ENCODE results near the gene SLC25A29.

The SLC25A29 gene

DNA sequence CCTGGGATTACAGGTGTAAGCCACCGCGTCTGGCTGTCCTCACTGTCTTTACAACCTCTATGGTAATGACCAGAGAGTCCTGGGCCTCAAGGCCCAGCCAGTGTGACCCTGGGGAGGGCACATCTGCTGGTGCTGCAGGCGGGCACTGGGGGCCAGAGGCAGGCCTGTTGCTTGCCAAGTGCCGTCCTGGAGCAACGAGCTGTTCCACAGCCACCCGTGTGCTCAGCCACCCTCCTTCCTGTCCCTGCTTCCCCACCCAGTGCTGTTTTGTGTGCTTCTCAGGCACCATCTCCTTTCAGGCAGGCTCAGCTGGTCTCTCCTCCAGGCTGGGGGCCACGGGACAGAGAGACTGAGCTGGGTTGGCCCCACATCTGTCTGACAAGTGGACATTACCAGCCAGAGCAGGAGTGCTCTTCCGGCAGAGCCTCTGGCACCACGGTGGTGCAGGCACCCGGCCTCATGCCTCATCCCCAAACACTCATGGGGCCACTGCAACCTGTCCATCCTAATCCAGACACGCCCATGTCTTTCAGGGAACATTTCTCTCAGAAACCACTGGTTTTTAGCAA is 25.9 kb upstream of the SLC25A29 start:
- DNase-seq (ENCODE audit: low spot score): no peak

DNA sequence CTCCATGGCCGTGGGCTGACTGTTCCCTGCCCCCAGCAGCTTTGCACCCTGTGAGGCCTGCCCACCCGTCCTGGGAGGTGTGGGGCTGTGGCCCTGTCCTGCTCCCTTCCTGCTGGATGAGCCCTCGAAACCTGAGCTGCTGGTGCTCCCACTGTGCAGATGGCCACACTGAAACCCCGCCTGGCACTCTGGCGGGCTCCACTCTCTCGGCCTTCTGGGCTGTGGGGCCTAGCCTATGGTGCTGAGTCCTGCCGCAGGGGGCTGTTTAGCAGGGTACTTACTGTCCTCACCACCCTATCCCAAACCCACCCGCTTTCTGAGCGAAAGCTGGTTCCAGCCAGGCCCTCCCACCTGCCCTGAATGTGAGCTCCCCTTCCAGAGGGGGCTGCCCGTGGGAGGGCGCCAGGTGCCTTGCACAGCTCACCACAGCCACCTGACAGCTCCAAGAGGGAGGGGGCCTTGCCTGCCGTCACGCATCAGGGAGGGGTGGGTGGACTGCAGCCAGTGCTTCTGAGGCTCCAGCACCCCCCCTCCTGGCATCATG is 24.2 kb upstream of the SLC25A29 start:
- DNase-seq (ENCODE audit: low spot score): no peak

DNA sequence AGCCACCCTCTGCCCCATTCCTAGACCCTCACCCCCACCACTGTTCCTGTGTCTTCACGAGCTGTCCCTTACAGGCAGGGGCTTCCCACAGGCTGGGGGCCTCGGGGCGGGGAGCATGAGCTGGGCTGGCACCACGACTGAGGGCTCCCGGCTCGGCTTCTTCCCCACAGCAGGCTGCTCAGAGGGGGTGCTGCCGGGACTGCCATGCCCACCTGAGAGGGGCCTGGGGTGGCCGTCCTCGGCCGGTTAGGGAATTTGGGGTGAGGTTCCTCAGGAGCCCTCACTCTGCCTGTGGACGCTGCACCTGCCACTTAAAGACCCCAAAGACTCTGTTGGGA is 23.7 kb upstream of the SLC25A29 start:
- DNase-seq (ENCODE audit: low spot score): no peak

DNA sequence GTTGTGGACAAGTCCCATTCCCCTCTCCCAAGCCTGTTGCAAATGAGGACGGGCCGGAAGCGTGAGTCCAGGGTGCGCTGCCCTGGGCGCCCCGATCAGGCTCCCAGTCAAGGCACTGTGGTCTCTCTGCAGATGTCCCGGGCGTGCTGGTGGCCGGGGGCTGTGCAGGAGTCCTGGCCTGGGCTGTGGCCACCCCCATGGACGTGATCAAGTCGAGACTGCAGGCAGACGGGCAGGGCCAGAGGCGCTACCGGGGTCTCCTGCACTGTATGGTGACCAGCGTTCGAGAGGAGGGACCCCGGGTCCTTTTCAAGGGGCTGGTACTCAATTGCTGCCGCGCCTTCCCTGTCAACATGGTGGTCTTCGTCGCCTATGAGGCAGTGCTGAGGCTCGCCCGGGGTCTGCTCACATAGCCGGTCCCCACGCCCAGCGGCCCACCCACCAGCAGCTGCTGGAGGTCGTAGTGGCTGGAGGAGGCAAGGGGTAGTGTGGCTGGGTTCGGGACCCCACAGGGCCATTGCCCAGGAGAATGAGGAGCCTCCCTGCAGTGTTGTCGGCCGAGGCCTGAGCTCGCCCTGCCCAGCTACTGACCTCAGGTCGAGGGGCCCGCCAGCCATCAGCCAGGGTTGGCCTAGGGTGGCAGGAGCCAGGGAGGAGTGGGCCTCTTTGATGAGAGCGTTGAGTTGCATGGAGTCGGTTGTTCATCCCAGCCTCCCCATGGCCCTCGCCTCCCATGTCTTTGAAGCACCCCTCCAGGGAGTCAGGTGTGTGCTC is 23.2 kb upstream of the SLC25A29 start:
- DNase-seq (ENCODE audit: low spot score): no peak

DNA sequence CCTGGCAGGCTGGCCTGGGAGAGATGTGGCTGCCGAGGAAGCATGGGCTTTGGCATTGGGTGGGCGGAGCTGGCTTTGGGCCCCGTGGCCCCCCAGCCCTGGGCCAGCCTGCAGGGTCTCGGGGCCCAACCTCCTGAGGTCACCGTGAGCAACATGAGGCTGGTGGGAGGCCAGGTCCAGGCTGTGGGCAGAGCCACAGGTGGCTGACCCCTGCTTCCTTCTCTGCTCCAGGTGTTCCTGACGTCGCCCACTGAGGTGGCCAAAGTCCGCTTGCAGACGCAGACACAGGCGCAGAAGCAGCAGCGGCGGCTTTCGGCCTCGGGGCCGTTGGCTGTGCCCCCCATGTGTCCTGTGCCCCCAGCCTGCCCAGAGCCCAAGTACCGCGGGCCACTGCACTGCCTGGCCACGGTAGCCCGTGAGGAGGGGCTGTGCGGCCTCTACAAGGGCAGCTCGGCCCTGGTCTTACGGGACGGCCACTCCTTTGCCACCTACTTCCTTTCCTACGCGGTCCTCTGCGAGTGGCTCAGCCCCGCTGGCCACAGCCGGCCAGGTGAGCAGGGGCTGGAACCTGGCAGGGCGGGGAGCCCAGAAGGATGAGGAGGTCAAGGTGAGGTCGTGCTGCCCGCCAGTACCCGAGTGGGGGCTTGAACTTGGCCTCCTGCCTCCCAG is 22.4 kb upstream of the SLC25A29 start:
- DNase-seq (ENCODE audit: low spot score): no peak

DNA sequence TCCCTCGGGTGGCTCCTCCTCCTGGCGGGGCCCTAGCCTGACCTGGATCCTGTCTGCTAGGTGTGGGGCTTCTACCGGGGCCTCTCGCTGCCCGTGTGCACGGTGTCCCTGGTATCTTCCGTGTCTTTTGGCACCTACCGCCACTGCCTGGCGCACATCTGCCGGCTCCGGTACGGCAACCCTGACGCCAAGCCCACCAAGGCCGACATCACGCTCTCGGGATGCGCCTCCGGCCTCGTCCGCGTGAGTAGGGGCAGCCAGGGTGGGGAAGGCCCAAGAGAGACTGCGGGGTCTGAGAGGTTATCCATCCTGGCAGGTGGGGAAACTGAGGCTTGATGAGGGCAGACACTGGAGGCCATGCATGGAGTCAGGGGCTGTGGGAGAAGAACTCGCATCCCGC is 20.9 kb upstream of the SLC25A29 start:
- DNase-seq (ENCODE audit: low spot score): no peak

DNA sequence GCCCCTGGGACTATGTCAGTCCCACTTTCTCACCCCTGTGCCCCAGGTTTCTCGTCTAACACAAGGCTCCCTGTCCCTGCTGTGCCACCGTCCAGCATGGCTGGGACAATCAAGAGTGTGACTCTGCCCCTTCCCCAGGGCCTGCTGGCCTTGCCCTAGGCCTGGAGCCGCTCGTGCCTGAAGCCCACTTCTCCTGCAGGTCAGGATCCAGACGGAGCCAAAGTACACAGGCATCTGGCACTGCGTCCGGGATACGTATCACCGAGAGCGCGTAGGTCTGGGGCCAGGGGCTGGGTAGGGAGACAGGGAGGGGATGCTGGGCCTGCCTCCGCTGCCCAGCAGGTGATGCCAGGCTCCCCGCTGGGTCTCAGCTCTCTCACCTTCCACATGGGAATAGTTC is 19.7 kb upstream of the SLC25A29 start:
- DNase-seq (ENCODE audit: low spot score): no peak

DNA sequence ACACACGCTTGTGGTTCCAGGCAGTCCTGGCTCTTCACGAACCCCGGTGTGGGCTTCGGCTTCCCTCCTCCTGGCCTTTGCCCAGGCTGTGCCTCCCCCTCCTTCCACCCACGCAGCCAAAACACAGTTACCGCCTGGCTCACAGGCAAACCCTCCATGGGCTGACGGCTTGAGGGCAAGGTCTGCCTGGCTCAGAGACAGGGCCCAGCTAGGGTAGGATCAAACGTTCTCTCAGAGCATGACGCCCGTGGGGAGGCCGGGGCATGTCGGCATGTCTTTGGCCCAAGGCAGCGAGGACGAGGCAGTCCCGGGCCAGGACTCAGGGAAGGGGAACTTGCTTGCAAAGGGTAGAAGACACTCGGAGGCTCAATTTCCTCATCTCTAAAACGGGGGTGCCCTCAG is 19.0 kb upstream of the SLC25A29 start:
- no peak for DNase-seq (ENCODE audit: low spot score)

DNA sequence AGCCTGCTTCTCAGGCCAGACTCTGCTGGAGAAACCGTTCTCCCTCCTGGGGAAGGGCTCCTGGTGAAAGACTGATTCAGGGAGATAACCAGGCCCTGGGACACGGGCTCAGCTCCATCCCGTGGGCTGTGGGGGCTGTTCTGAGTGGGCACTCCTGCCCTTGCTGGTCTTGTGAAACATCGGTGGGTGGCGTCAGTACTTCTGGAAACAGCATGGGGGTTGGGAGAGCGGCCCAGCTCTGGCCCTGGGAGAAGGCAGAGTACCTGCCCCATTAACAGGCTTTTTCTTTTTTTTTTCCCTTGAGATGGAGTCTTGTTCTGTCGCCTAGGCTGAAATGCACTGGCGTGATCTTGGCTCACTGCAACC is 17.7 kb upstream of the SLC25A29 start:
- no peak for DNase-seq (ENCODE audit: low spot score)

DNA sequence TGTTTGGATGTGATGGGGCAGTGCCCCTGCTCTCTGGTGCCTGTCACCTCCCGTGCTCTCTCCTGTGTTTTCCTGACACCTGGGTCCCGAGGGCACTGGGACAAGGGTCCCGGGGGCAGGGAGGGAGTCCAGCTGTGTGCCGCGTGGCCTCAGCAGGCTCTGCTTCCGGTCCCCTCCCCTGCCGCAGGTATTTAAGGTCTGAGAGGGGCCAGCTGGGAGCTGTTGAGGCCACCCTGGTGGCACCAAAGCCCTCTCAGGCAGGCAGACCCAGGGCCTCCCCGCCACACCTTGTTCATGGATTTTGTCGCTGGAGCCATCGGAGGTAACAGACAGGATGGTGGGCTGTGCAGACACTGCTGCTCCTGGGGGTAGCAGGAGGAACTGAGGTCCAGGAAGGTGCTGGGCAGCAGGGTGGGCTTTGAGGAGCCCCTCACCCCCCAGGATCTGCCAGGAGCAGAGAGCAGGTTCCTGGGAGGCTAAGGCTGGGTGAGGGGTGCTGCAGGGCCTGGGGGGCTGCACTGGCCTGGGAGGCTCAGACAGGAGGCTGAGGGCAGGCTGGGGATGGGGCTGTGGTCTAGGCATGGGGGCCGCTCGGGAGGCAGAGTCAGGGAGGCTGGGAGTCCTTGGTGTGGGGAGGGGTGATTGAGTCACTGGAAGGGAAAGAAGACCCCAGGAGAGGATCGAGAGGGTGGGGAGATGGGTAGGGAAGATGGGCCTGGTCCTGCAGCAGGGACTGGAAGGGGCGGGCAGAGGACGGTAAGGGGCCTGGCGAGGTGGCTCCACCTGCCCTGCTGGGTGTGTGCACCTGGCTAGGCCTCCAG is 17.1 kb upstream of the SLC25A29 start, which contains the start of gene SLC25A47:
Gene SLC25A47 (plus strand): TSS at position 219 of the 821 bp plus-strand sequence. CDS start 76 bp downstream, at position 295.
- no peak for DNase-seq (ENCODE audit: low spot score)

DNA sequence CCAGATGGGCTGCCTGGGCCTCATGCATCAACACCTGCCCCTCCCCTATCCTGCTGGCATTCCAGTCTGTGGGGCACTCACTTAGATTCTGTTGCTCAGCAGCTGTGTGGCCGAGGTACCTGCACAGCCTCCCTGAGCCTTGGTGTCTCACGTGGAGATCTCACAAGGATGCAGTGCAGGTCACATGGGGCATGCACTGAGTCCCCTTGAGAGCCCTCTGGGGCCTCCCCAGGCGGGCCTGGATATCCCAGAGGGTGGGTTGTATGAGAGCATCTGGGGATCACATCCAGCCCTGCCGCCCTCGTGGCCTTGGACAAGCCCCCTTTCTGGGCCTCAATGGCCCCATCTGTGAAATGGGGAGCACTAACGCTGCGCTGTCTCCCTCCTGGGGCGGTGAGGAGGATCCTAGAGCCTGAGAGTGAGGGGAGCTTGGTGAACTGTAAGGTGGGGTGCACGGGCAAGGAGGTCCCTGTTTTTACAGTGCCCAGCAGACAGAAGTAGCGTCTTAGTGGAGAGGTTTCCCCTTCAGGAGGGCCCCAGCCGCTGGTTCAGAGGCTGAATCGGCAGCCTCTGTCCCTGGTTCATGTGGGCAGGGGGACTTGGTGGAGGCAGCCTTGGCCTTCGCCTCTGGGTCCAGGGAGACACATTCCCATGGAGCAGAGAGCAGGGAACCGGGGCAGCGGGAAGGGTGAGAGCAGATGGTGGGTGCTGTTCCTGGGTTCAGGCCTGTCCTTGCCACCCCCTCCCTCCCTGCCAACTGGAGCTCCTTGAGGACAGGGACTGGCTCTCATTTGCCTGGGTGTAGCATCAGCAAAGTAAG is 16.1 kb upstream of the SLC25A29 start:
- DNase-seq (ENCODE audit: low spot score): no peak

DNA sequence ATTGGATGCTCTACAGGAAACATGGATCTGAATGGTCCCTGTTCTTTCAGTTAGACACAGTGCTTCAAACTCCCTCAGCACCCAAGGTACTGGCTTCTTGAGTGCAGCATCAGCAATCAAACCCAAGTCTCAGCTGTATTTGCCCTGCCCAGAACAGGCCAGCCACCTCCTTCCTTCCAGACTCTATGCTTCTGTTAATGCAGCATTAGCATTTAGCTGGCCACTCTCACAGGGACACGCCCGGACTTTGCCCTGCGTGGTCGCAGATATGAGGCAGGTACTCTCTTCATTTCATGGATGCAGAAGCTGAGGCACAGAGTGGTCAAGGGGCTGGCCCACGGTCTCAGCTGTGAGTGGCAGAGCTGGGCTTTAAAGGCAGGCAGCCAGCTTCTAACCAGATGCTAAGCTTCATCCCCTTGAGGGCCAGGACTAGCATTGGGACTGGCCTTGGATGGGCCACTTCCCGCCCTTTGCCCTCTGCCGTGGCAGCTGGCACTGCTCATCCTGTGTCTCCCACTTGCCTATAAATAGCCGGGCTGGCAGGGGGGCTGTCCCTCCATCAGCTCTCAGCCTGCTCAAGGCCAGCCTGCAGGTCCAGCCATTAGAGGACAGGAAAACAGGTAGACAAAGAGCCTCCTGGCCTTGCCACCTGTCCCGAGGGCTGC is 15.4 kb upstream of the SLC25A29 start:
- no peak for DNase-seq (ENCODE audit: low spot score)

DNA sequence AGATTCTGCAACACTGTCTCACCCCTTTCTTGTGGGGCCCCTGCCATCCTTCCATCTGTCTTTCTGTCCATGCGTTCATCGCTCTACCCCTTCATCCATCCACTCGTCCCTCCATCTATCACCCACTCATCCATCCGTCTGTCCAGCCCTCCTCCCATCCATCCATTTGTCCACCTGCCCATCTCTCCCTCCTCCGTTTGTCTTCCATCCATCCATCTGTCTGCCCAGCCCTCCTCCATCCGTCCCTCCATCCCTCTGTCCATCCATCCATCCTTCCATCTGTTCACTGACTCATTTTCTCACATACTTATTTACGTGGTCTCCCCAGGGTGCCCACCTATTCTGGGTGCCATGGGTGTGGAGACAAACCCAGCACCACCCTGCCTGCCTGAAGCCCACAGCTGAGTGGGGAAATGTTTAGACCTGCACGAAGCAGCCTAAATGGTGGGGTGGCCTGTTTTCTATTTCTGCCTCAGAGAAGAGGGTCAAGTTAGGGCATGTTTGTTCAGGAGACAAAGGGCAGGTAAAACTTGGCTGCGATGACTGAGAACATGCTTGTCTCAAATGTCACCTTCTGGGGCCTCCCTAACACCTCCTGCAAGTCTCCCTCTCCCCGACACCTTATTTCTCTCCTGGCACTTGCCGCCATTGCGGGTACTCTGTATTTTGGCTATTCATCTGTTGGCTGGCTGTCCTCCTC is 14.1 kb upstream of the SLC25A29 start:
- DNase-seq (ENCODE audit: low spot score): no peak

DNA sequence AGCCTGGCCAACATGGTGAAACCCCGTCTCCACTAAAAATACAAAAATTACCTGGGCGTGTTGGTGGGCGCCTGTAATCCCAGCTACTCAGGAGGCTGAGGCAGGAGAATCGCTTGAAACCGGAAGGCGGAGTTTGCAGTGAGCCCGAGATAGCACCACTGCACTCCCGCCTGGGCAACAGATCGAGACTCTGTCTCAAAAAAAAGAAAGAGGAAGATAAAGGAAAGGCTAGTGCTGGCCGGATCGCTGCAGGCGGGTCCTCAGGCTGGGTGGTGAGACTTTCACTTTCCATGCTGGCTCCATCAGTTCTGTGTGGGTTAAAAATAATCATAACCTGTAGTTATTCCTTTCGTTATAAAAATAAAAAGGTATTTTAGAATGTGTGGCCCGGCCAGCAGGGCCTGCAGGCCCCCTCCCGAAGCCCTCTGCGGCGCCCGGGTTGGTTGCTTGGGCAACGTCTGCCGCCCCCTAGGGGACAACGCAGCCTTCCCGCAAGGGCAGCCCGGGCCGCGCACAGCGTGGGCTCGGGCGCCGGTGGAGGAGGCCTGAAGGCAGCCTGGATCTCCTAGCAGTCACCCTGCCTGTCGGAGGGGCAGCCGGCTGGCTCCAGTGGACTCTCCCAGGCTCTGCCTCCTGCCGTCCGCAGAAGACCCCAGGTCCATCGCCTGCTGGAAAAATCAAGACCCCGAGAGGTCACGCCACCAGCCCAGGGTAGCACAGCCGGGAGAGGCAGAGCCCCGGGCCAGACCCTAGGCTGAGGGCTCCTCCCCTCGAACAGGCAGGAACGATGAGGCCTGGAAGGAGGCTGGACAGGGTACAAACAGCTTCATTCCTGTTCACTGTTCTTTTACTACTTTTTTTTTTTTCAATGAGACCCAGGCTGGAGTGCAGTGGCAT is 11.9 kb upstream of the SLC25A29 start:
- DNase-seq (ENCODE audit: low spot score): peak; percentile 17

DNA sequence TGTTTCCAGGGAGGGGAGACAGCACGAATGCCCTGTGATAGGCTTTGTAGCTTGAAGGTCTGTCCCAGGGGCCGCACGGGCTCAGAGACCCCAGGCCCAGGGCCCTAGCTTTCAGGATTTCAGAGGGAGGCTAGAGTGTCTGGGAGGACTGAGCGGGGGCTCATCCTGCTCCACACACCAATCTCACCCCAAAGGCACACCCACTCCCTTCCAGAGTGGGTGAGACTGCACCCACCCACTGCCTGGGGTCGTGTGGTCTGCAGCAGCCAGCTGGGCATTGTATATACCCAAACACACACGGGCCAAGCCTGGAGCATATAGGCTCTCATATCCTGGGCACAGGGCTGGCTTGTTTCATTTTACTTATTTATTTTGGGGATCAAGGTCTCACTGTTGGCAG is 11.1 kb upstream of the SLC25A29 start:
- no peak for DNase-seq (ENCODE audit: low spot score)

DNA sequence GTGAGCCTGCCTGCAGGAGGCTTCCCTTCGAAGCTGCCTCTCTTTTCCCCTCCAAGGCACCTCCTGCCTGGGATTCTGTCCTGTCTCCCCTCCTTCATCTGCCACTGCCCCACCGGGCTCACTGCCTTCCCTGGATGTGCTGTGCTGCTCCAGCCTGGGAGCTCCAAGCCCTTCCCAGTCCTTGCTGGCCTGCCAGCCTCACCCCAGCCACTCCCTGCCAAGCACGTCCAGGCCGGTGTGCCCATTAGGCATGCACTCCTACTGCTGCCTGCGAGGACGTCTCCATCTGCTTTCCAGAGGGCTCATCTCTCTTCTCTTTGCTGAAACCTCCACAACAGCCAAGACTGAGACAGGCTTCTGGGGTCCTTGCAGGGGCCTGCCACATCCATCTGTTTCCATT is 8.5 kb upstream of the SLC25A29 start:
- no peak for DNase-seq (ENCODE audit: low spot score)

DNA sequence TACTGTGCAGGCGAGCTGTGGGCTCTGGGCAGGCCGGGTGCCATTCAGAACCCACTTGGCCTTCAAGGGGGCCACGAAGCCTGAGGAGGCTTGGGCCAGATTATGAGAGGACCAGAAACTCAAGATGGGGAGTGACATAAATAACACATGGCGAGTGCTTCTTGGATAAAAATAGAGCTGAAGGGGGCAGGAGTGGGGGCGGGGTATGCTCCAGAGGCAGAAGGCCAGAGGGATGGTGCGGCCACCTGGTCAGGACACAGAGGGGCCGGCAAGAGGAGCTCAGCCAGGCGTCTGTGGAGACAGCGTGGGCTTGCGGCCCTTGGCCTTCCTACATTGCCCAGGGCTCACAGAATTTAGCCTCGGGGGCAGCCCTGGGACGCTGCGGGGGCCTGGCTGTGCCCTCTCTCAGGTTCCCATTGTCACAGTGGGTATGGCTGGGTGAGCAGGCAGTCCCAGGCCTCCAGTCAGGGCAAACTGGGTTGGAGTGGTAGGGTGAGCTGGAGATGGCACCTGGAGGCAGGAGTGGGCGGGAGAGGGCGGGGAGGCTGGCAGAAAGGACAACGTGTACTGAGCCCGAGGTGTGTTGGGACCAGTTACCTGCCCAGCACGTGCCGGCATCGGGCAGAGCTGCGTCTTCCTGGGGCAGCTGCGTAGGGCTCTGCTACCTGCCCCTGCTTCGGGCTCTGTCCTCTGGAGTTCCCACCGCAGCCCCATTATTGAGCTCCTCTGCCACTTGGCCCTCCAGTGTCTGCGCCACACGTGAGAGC is 7.4 kb upstream of the SLC25A29 start:
- no peak for DNase-seq (ENCODE audit: low spot score)

DNA sequence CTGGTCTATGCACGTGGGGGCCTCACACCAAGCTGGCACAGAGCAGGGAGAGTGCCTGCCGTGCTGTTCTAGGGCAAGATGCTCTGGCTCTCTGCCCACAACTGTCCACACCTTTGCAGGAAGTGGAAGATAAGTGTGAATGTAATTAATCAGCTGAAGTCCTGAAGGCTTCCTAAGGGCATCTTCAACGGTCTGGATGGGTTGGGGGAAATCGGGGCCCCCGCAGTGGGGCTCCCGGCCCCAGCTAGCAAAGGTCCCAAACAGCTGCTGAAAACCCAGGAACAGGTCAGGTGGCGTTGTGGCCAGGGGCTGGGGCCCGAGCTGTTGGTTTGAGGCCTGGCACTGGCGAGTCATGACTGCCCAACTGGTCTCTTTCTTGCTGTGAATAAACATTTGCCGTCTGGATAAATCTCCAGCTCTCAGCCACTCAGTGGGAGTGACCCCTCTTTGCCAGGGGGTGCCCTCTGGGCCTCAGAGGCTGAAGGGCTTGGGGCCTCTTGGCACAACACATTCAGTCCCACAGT is 6.7 kb upstream of the SLC25A29 start:
- no peak for DNase-seq (ENCODE audit: low spot score)
